GM23338 (cell line): Measurements from ENCODE around the gene RIPK4. TPM values are rescaled to one million over a fixed set of nuclear protein-coding genes. Genes with fewer than 3 reads are reported as not detected.

Source experiments
- ATAC-seq: fragments of 200-7000 bp; cut with Tn5 transposase; 3 replicates; pipeline ENCODE4 v1.9.1; 2020
- DNase-seq: peaks from one replicate; pipeline ENCODE4 v3.0.0-alpha.2; 2015; ENCODE audit warnings: low spot score
- H2AFZ ChIP-seq: fragments of 200-600 bp; sonication (generic); 2 replicates; pipeline ENCODE4 v1.8.0; 2016; ENCODE audit warnings: antibody characterized with exemption, mild to moderate bottlenecking, moderate library complexity
- H3F3A ChIP-seq: fragments of 200-600 bp; sonication (generic); replicated peaks from 2 replicates; pipeline ENCODE4 v1.8.0; 2017; ENCODE audit warnings: antibody characterized with exemption, mixed run types, low read depth
- H3K27ac ChIP-seq: fragments of 200-600 bp; sonication (generic); 2 replicates; pipeline ENCODE4 v1.6.1; 2016; ENCODE audit warnings: low read depth
- H3K27me3 ChIP-seq: fragments of 200-600 bp; sonication (generic); 2 replicates; pipeline ENCODE4 v1.8.0; 2016; ENCODE audit warnings: mild to moderate bottlenecking, mixed run types, moderate library complexity; ENCODE audit not compliant: insufficient read depth
- H3K36me3 ChIP-seq: fragments of 200-600 bp; sonication (generic); 2 replicates; pipeline ENCODE4 v1.8.0; 2016; ENCODE audit warnings: mild to moderate bottlenecking; ENCODE audit not compliant: insufficient read depth
- H3K4me1 ChIP-seq: fragments of 200-600 bp; sonication (generic); 2 replicates; pipeline ENCODE4 v1.8.0; 2016; ENCODE audit warnings: mild to moderate bottlenecking, moderate library complexity; ENCODE audit not compliant: insufficient read depth
- H3K4me2 ChIP-seq: fragments of 200-600 bp; sonication (generic); 2 replicates; pipeline ENCODE4 v1.7.1; 2017; ENCODE audit warnings: mixed run types
- H3K4me3 ChIP-seq: fragments of 200-600 bp; sonication (generic); 2 replicates; pipeline ENCODE4 v1.6.1; 2016; ENCODE audit warnings: mixed run types
- H3K79me2 ChIP-seq: fragments of 200-600 bp; sonication (generic); replicated peaks from 2 replicates; pipeline ENCODE4 v1.8.0; 2017; ENCODE audit warnings: mild to moderate bottlenecking; ENCODE audit not compliant: insufficient read depth
- H3K9me2 ChIP-seq: fragments of 200-600 bp; sonication (generic); 2 replicates; pipeline ENCODE4 v1.8.0; 2017; ENCODE audit not compliant: insufficient read depth
- H4K20me1 ChIP-seq: fragments of 200-600 bp; sonication (generic); replicated peaks from 2 replicates; pipeline ENCODE4 v1.8.0; 2017; ENCODE audit warnings: mild to moderate bottlenecking; ENCODE audit not compliant: insufficient read depth
- H3K27ac Mint-ChIP-seq: 2 replicates; pipeline ENCODE4 v1.8.0; 2020; ENCODE audit warnings: inconsistent platforms, mild to moderate bottlenecking, moderate library complexity, mixed read lengths
- H3K27me3 Mint-ChIP-seq: 3 replicates; pipeline ENCODE4 v1.8.0; 2022; ENCODE audit warnings: low read depth, mild to moderate bottlenecking, moderate library complexity, mixed read lengths, inconsistent platforms; ENCODE audit not compliant: insufficient read depth, poor library complexity
- H3K36me3 Mint-ChIP-seq: 3 replicates; pipeline ENCODE4 v1.8.0; 2021; ENCODE audit warnings: low read depth, mild to moderate bottlenecking, inconsistent platforms, moderate library complexity, mixed read lengths
- H3K4me1 Mint-ChIP-seq: 3 replicates; pipeline ENCODE4 v1.8.0; 2020; ENCODE audit warnings: mild to moderate bottlenecking, inconsistent platforms, mixed read lengths
- H3K4me3 Mint-ChIP-seq: 3 replicates; pipeline ENCODE4 v1.8.0; 2021; ENCODE audit warnings: moderate library complexity, mild to moderate bottlenecking, inconsistent platforms, mixed read lengths
- H3K9me3 Mint-ChIP-seq: 3 replicates; pipeline ENCODE4 v1.8.0; 2020; ENCODE audit warnings: moderate library complexity, mild to moderate bottlenecking, inconsistent platforms, mixed read lengths
- CREB1 ChIP-seq: fragments of 250-450 bp; sonication (Bioruptor Pico); IDR thresholded peaks from 2 replicates; pipeline ENCODE4 v1.5.0; 2020; ENCODE audit warnings: low read depth, mild to moderate bottlenecking, moderate library complexity
- ETS1 ChIP-seq: IDR thresholded peaks from 2 replicates; pipeline ENCODE4 v1.6.1; 2016; ENCODE audit warnings: antibody characterized with exemption
- EZH2 ChIP-seq: fragments of 200-600 bp; sonication (generic); IDR thresholded peaks from one replicate; pipeline ENCODE4 v1.8.0; 2017; ENCODE audit warnings: antibody characterized with exemption, mild to moderate bottlenecking, low read depth; ENCODE audit not compliant: unreplicated experiment
- EZH2phosphoT487 ChIP-seq: fragments of 200-600 bp; sonication (generic); IDR thresholded peaks from one replicate; pipeline ENCODE4 v1.8.1; 2018; ENCODE audit warnings: antibody characterized with exemption; ENCODE audit not compliant: unreplicated experiment
- JUNB ChIP-seq: IDR thresholded peaks from one replicate; pipeline ENCODE4 v1.6.1; 2016; ENCODE audit warnings: antibody characterized with exemption; ENCODE audit not compliant: unreplicated experiment
- NANOG ChIP-seq: IDR thresholded peaks from 2 replicates; pipeline ENCODE4 v1.6.1; 2016; ENCODE audit warnings: antibody characterized with exemption, borderline replicate concordance
- POLR2AphosphoS5 ChIP-seq: IDR thresholded peaks from 2 replicates; pipeline ENCODE4 v1.6.1; 2016; ENCODE audit warnings: antibody characterized with exemption, low read depth
- REST ChIP-seq: IDR thresholded peaks from one replicate; pipeline ENCODE4 v1.6.1; 2018; ENCODE audit warnings: antibody characterized with exemption; ENCODE audit not compliant: unreplicated experiment
- STAT1 ChIP-seq: IDR thresholded peaks from one replicate; pipeline ENCODE4 v1.6.1; 2016; ENCODE audit warnings: antibody characterized with exemption; ENCODE audit not compliant: unreplicated experiment
- ZNF114 ChIP-seq: fragments of 250-450 bp; sonication (Bioruptor Pico); IDR thresholded peaks from 2 replicates; pipeline ENCODE4 v1.5.0; 2020; ENCODE audit warnings: mild to moderate bottlenecking, moderate library complexity
- ZNF331 ChIP-seq: fragments of 250-450 bp; sonication (Bioruptor Pico); IDR thresholded peaks from 2 replicates; pipeline ENCODE4 v1.5.0; 2020; ENCODE audit warnings: low read depth, mild to moderate bottlenecking, moderate library complexity
- ZNF462 ChIP-seq: fragments of 250-450 bp; sonication (Bioruptor Pico); IDR thresholded peaks from 2 replicates; pipeline ENCODE4 v1.5.0; 2020; ENCODE audit warnings: mild to moderate bottlenecking, moderate library complexity
- polyA plus RNA-seq: library from polyadenylated mRNA; unstranded; fragments of >200 nt; fragmentation: Nextera tagmentation; extraction: Ambion mirVana; gene quantifications from 2 replicates; pipeline ENCODE4 v1.2.1, GENCODE V29; 2016
- total RNA-seq: library from RNA; depleted of rRNA; stranded (reverse); fragments of >200 nt; shearing (Covaris generic); gene quantifications from 2 replicates; pipeline ENCODE4 v1.2.3, GENCODE V29; 2014
- TF ChIP-seq, protein P1 (sequence below), 2 experiments: fragments of 200-600 bp in 1 of 2; sonication (generic) in 1 of 2; conservative IDR thresholded peaks; 2 replicates each; pipeline versions ENCODE4 v1.5.1 to v1.6.1; 2016 to 2017; ENCODE audit warnings: antibody characterized with exemption in 2 of 2, low read depth in 2 of 2, mild to moderate bottlenecking in 2 of 2, moderate library complexity in 1 of 2

RIPK4 gene
- total and polyA plus RNA-seq, 2 experiments from 2014 or later = 2.5 to 9.9 TPM

DNA sequence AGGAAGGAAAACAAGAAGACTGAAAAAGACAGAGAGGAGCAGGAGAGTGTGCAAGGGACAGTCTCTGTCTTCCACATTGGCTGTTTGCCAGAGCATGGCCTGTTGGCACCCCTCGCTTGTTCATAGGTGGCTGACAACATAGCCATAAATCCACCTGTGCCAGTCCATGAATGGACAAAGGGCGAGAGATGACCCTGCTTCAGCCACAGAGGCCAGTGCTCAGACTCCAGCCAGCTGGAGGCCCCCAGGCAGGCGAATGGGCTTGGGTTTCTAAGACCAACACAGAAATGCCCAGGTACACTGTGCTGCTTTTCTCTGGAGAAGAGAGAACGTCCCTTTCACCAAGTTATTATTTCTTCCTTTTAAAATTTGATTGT, 60.6 kb downstream of the RIPK4 start:
- H3K27ac Mint-ChIP-seq = no peak overlapping the region
- TF ChIP-seq STAT1 (no peak), ETS1 (no peak), POLR2AphosphoS5 (no peak), NANOG (no peak), JUNB (no peak), ZNF114 (CRISPR knock-in tag) (no peak), ZNF462 (no peak), CREB1 (CRISPR knock-in tag) (no peak), ZNF331 (CRISPR knock-in tag) (no peak), EZH2 (no peak), EZH2phosphoT487 (no peak), REST (no peak)
- TF ChIP-seq, protein P1, sequence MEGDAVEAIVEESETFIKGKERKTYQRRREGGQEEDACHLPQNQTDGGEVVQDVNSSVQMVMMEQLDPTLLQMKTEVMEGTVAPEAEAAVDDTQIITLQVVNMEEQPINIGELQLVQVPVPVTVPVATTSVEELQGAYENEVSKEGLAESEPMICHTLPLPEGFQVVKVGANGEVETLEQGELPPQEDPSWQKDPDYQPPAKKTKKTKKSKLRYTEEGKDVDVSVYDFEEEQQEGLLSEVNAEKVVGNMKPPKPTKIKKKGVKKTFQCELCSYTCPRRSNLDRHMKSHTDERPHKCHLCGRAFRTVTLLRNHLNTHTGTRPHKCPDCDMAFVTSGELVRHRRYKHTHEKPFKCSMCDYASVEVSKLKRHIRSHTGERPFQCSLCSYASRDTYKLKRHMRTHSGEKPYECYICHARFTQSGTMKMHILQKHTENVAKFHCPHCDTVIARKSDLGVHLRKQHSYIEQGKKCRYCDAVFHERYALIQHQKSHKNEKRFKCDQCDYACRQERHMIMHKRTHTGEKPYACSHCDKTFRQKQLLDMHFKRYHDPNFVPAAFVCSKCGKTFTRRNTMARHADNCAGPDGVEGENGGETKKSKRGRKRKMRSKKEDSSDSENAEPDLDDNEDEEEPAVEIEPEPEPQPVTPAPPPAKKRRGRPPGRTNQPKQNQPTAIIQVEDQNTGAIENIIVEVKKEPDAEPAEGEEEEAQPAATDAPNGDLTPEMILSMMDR (conservative IDR thresholded peaks at IDR 0.05; ENCODE audit: low read depth in 2 of 2) = no peak
- no peaks in the 10 kb centered on the region for H3K36me3 ChIP-seq
- H3K9me3 Mint-ChIP-seq = no peaks in the 10 kb centered on the region; the same call in 1 of the 3 replicates
- H3K27ac ChIP-seq = no peak overlapping the region
- peaks cover 4% of the 10 kb centered on the region for H3K27me3 Mint-ChIP-seq
- H3K4me3 Mint-ChIP-seq = no peak overlapping the region
- no peaks in the 10 kb centered on the region; the same call in 2 of the 3 replicates for H3K36me3 Mint-ChIP-seq
- no peaks in the 10 kb centered on the region for H3K4me1 ChIP-seq
- H3K79me2 ChIP-seq = no peaks in the 10 kb centered on the region
- H3K4me1 Mint-ChIP-seq = peaks cover 20% of the 10 kb centered on the region
- H3K9me2 ChIP-seq = no peaks in the 10 kb centered on the region
- H3F3A ChIP-seq = no peaks in the 10 kb centered on the region
- no peak overlapping the region for H3K4me2 ChIP-seq
- no peak overlapping the region for H3K4me3 ChIP-seq
- ATAC-seq (no peak), DNase-seq (no peak)
- H4K20me1 ChIP-seq = no peaks in the 10 kb centered on the region
- H2AFZ ChIP-seq = no peak overlapping the region
- H3K27me3 ChIP-seq = no peaks in the 10 kb centered on the region
